Measurements from ENCODE around the gene THSD4. TPM values are rescaled to one million over a fixed set of nuclear protein-coding genes. Genes with fewer than 3 reads are reported as not detected.

Gene THSD4
- total RNA-seq, 1 experiment from 2014 or later: 29.3 TPM

- no peak for TF ChIP-seq EZH2 (IDR thresholded peaks at IDR 0.05; ENCODE audit: low read depth)
- H2AFZ ChIP-seq: no peak overlapping the region
- ChIA-PET CTCF (no interaction called here), POLR2A (ENCODE audit: unreplicated experiment) (no interaction called here)
- no peaks in the 10 kb centered on the region for H3K4me1 ChIP-seq (replicated peaks; ENCODE audit: insufficient read depth)
- H3K9me2 ChIP-seq (ENCODE audit: insufficient read depth): no peaks in the 10 kb centered on the region
- no peak overlapping the region for H3K4me2 ChIP-seq
- H3K4me3 ChIP-seq: no peak overlapping the region
- H3K27me3 ChIP-seq (ENCODE audit: insufficient read depth, low read depth): no peaks in the 10 kb centered on the region
- H3K9me3 ChIP-seq (ENCODE audit: insufficient read depth, low read depth): no peaks in the 10 kb centered on the region
- intact Hi-C loops (cut with micrococcal nuclease; ENCODE audit: unreplicated experiment): no loop called here
- no peaks in the 10 kb centered on the region for H3F3A ChIP-seq (ENCODE audit: insufficient read depth, low read depth)
- BruUV-seq (replicated peaks): no TSS peak
- H3K27ac ChIP-seq: no peak overlapping the region
- DNase-seq: no peak
- H4K20me1 ChIP-seq (ENCODE audit: insufficient read depth): no peaks in the 10 kb centered on the region
- peaks cover 24% of the 10 kb centered on the region; the same call in 1 of the 2 replicates for H3K79me2 ChIP-seq (ENCODE audit: low read depth)
- no peaks in the 10 kb centered on the region; the same call in 1 of the 2 replicates for H3K36me3 ChIP-seq (ENCODE audit: low read depth)
Measured at GRCh38 chr15:71142780-71143179, 27.5 kb downstream of the THSD4 start.

GRCh38 chr15:71143373-71144310, 28.4 kb downstream of the THSD4 start:
- Histone ChIP-seq H2AFZ (no peak overlapping the region), H4K20me1 (ENCODE audit: insufficient read depth) (no peaks in the 10 kb centered on the region), H3K79me2 (ENCODE audit: low read depth) (0 out of 2 replicates have a peak, but pooled peaks cover 16% of the 10 kb centered on the region), H3K27ac (no peak overlapping the region), H3F3A (ENCODE audit: insufficient read depth, low read depth) (no peaks in the 10 kb centered on the region), H3K4me1 (replicated peaks; ENCODE audit: insufficient read depth) (no peaks in the 10 kb centered on the region), H3K4me3 (no peak overlapping the region), H3K9me2 (ENCODE audit: insufficient read depth) (no peaks in the 10 kb centered on the region), H3K36me3 (ENCODE audit: low read depth) (no peaks in the 10 kb centered on the region; the same call in 1 of the 2 replicates), H3K4me2 (no peak overlapping the region), H3K9me3 (ENCODE audit: insufficient read depth, low read depth) (no peaks in the 10 kb centered on the region), H3K27me3 (ENCODE audit: insufficient read depth, low read depth) (no peaks in the 10 kb centered on the region)
- POLR2A ChIA-PET (ENCODE audit: unreplicated experiment): no interaction called here
- CTCF ChIA-PET: no interaction called here
- no peak for TF ChIP-seq CTCF (conservative IDR thresholded peaks at IDR 0.05)
- TF ChIP-seq EZH2 (IDR thresholded peaks at IDR 0.05; ENCODE audit: low read depth): no peak
- BruUV-seq (replicated peaks): no TSS peak
- DNase-seq: no peak
- intact Hi-C loops (cut with micrococcal nuclease; ENCODE audit: unreplicated experiment): no loop called here

GRCh38 chr15:71145648-71146047, 30.4 kb downstream of the THSD4 start:
- 0 out of 2 replicates have a peak, but pooled peaks cover 3% of the 10 kb centered on the region for H3K79me2 ChIP-seq (ENCODE audit: low read depth)
- DNase-seq: no peak
- BruUV-seq (replicated peaks): no TSS peak
- H3K27ac ChIP-seq: no peak overlapping the region
- no peaks in the 10 kb centered on the region for H3F3A ChIP-seq (ENCODE audit: insufficient read depth, low read depth)
- H3K4me3 ChIP-seq: no peak overlapping the region
- H2AFZ ChIP-seq: no peak overlapping the region
- no peak for TF ChIP-seq EZH2 (IDR thresholded peaks at IDR 0.05; ENCODE audit: low read depth)
- no peak for TF ChIP-seq CTCF (conservative IDR thresholded peaks at IDR 0.05)
- H3K4me2 ChIP-seq: no peak overlapping the region
- H4K20me1 ChIP-seq (ENCODE audit: insufficient read depth): no peaks in the 10 kb centered on the region
- ChIA-PET CTCF (no interaction called here), POLR2A (ENCODE audit: unreplicated experiment) (no interaction called here)
- no peaks in the 10 kb centered on the region for H3K27me3 ChIP-seq (ENCODE audit: insufficient read depth, low read depth)
- no peaks in the 10 kb centered on the region for H3K9me3 ChIP-seq (ENCODE audit: insufficient read depth, low read depth)
- no peaks in the 10 kb centered on the region for H3K9me2 ChIP-seq (ENCODE audit: insufficient read depth)
- H3K36me3 ChIP-seq (ENCODE audit: low read depth): no peaks in the 10 kb centered on the region; the same call in 1 of the 2 replicates
- intact Hi-C loops (cut with micrococcal nuclease; ENCODE audit: unreplicated experiment): no loop called here
- no peaks in the 10 kb centered on the region for H3K4me1 ChIP-seq (replicated peaks; ENCODE audit: insufficient read depth)
